Measurements from ENCODE around the gene ARSG. TPM values are rescaled to one million over a fixed set of nuclear protein-coding genes. Genes with fewer than 3 reads are reported as not detected.

Gene ARSG
- total RNA-seq, 2 donors from 2014 or later, result 3.1 to 3.6 TPM

DNA sequence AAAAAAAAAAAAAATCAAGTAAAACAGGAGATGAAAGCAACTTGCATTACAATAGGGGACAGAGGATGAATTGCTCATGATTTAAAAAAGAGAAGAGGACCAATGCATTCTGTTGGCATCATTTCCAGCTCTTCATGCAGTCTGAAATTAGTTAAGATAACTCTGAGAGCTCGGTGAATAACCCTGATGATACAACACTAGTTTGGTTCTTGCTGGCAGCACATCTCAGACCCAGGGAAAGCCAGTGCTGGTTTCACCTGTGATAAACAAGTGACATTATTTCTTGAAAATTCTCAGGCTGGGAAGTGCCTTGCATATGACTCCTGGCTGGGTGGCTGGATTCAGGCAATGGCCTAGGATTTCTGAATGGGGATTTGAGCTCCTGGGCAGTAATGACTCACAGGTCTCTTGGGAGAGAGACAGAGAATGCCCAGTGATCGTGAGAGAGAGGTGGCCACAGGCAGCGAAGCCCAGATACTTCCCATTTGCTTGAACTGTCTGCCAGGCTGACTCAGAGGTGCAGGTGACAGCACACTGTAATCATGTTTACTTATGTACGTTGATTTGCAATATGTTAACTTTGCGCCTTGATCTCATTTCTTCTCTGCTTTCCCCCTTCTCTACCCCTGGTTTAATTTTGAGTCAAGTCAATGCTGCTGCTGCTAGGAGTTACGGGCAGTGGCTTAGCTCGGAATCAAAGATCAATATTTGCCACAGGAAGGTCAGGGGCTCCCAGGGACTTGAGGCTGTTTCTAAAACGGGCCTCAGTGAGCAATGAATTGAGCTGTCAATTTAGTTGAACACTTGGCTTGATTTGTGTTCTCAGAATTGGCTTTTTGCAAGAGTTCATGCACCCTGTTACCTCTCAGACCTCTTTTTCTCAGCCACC, 27.1 kb downstream of the ARSG start:
- H3K27ac ChIP-seq, result no peak overlapping the region
- no peaks in the 10 kb centered on the region for H3K27me3 ChIP-seq
- H3K4me1 ChIP-seq, result peaks cover 0 to 10% of the 10 kb centered on the region in 2 donors
- no peaks in the 10 kb centered on the region for H3K9me3 ChIP-seq
- no peak overlapping the region for H3K4me3 ChIP-seq
- no peaks in the 10 kb centered on the region for H3K36me3 ChIP-seq
- TF ChIP-seq, protein P1, sequence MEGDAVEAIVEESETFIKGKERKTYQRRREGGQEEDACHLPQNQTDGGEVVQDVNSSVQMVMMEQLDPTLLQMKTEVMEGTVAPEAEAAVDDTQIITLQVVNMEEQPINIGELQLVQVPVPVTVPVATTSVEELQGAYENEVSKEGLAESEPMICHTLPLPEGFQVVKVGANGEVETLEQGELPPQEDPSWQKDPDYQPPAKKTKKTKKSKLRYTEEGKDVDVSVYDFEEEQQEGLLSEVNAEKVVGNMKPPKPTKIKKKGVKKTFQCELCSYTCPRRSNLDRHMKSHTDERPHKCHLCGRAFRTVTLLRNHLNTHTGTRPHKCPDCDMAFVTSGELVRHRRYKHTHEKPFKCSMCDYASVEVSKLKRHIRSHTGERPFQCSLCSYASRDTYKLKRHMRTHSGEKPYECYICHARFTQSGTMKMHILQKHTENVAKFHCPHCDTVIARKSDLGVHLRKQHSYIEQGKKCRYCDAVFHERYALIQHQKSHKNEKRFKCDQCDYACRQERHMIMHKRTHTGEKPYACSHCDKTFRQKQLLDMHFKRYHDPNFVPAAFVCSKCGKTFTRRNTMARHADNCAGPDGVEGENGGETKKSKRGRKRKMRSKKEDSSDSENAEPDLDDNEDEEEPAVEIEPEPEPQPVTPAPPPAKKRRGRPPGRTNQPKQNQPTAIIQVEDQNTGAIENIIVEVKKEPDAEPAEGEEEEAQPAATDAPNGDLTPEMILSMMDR (IDR thresholded peaks at IDR 0.05), result no peak
- no peak for DNase-seq (ENCODE audit: low spot score)

DNA sequence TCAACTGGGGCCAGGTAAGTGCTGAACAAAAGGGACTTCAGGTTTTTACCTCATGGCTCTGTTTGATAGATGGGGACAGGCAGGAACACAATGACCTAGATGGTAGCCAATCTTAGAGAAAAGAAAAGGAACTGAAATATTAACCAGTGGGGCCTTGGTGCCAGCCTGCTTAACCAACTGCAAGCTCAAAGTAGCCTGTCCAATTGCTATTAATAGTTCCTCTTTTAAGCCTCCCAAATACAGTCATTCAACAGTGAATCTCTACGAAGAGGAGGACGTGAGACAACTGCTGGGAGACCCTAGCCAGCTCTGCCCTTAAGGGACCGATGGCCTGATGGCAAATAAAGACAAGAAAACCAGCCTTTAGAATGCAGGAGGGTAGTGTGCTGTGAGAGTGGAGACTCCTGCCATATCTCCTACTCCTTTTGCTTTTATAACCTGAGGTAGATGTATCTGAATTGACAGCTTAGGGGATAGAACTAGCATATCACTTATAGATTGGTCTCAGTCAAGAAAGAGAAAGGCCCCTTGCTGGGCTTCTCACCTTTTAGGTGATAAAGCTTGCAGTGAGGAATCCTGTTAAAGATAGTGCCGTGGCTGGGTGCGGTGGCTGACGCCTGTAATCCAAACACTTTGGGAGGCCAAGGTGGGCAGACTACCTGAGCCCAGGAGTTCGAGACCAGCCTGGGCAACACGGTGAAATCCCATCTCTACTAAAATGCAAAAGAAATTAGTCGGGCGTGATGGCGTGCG, 28.3 kb downstream of the ARSG start:
- no peak overlapping the region for H3K27ac ChIP-seq
- DNase-seq (ENCODE audit: low spot score), result no peak
- H3K4me3 ChIP-seq, result no peak overlapping the region
- no peaks in the 10 kb centered on the region for H3K9me3 ChIP-seq
- TF ChIP-seq, protein P1 (IDR thresholded peaks at IDR 0.05), result no peak
- H3K36me3 ChIP-seq, result no peaks in the 10 kb centered on the region
- H3K27me3 ChIP-seq, result no peaks in the 10 kb centered on the region
- peaks cover 0 to 10% of the 10 kb centered on the region in 2 donors for H3K4me1 ChIP-seq

DNA sequence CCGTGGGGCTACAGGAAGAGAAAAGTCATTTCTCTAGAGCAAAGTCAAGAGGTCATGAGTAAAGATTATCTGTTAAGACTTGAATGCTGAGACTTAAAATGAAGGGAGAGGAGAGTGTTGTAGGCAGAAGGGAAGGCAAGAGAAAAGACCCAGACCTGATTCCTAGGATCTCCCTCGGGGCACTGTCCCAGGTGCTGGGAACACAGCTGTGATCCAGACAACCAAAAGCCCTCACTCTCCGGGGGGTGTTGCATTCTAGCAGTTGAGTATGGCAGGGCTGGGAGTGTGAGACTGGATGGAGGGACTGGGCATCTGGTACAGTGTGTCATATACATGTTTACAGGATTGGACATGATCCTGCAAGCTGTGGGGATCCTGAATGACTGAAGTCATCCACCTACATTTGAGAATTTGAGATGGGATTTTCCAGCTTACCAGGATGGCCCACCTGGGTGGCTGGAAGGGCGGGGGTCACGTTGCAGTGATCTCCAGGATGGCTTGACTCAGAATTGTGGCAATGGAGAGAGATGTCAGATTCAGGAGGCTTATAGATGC, 29.1 kb downstream of the ARSG start:
- TF ChIP-seq, protein P1 (IDR thresholded peaks at IDR 0.05), result no peak
- no peaks in the 10 kb centered on the region for H3K27me3 ChIP-seq

DNA sequence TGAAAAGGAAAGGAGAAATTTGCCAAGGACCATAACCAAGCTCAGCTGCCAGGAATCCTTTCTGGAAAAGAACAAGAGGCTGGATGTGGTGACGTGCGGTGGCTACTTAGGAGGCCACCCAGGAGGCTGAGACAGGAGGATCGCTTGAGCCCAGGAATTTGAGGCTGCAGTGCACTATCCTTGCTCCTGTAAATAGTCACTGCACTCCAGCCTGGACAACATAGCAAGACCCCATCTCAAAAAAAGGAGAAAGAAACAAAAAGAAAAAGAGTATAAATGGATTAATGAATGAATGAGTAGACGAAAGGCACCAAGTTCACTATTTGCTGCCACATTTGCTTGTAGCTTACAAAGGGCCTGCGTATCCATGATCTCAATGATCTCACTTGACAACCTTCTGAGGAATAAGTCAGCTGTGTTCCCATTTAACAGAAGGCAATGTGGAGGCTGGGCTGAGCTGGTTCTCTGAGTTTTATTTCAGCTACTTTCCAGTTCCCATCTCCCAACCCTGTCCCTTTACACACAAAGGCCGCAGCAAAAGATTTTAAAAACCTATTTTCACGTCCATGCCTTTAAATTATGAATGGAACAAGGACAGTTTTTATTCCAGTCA, 29.8 kb downstream of the ARSG start:
- DNase-seq (ENCODE audit: low spot score), result no peak
- H3K27me3 ChIP-seq, result no peaks in the 10 kb centered on the region
- H3K27ac ChIP-seq, result no peak overlapping the region
- H3K4me3 ChIP-seq, result no peak overlapping the region
- no peaks in the 10 kb centered on the region for H3K9me3 ChIP-seq
- TF ChIP-seq, protein P1 (IDR thresholded peaks at IDR 0.05), result no peak
- H3K4me1 ChIP-seq, result peaks cover 0 to 10% of the 10 kb centered on the region in 2 donors
- no peaks in the 10 kb centered on the region for H3K36me3 ChIP-seq

More for the DNA sequence above, 29.1 kb downstream of the ARSG start:
- H3K4me1 ChIP-seq, result peaks cover 0 to 10% of the 10 kb centered on the region in 2 donors
- H3K36me3 ChIP-seq, result no peaks in the 10 kb centered on the region
- H3K4me3 ChIP-seq, result no peak overlapping the region
- DNase-seq (ENCODE audit: low spot score), result no peak
- no peak overlapping the region for H3K27ac ChIP-seq
- no peaks in the 10 kb centered on the region for H3K9me3 ChIP-seq

DNA sequence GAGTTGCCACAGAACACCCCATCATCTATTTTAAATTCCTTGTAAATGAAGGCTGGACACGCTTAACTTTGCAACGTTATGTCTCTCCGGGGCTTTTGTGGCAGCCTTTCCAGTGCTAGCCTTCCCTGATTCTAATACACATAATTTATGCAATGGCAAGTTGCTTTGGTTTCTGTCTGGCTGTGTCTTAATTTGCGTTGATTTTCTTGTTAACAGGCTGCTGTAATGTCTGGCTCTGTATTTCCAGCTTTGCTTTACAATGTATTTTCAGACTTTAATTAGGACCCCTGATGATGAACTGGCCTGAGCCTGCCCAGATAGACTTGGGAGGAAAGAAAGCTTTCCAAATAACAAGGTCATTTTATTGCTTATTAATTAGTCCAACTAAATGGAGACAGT, 30.3 kb downstream of the ARSG start:
- Histone ChIP-seq H3K9me3 (no peaks in the 10 kb centered on the region), H3K27me3 (no peaks in the 10 kb centered on the region), H3K36me3 (no peaks in the 10 kb centered on the region), H3K4me3 (no peak overlapping the region), H3K27ac (no peak overlapping the region), H3K4me1 (peaks cover 0 to 10% of the 10 kb centered on the region in 2 donors)
- no peak for DNase-seq (ENCODE audit: low spot score)
- TF ChIP-seq, protein P1 (IDR thresholded peaks at IDR 0.05), result no peak
